ENCODE measurements around the gene BCAS3.

- TF ChIP-seq, protein P1, sequence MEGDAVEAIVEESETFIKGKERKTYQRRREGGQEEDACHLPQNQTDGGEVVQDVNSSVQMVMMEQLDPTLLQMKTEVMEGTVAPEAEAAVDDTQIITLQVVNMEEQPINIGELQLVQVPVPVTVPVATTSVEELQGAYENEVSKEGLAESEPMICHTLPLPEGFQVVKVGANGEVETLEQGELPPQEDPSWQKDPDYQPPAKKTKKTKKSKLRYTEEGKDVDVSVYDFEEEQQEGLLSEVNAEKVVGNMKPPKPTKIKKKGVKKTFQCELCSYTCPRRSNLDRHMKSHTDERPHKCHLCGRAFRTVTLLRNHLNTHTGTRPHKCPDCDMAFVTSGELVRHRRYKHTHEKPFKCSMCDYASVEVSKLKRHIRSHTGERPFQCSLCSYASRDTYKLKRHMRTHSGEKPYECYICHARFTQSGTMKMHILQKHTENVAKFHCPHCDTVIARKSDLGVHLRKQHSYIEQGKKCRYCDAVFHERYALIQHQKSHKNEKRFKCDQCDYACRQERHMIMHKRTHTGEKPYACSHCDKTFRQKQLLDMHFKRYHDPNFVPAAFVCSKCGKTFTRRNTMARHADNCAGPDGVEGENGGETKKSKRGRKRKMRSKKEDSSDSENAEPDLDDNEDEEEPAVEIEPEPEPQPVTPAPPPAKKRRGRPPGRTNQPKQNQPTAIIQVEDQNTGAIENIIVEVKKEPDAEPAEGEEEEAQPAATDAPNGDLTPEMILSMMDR (IDR thresholded peaks at IDR 0.05), result no peak
- no peak for TF ChIP-seq POLR2A (IDR thresholded peaks at IDR 0.05)
Measured at GRCh38 chr17:61135782-61136181, 458.1 kb downstream of the BCAS3 start.

Data from lower leg skin (tissue), 3 donors.